T-helper 2 cell (primary cell): ENCODE data around the gene GBGT1.

Experiments used
- DNase-seq, 5 experiments: peaks; one replicate each; pipeline versions ENCODE4 v3.0.0 to v3.0.0-alpha.2; 2012 to 2022

GBGT1 gene

DNA sequence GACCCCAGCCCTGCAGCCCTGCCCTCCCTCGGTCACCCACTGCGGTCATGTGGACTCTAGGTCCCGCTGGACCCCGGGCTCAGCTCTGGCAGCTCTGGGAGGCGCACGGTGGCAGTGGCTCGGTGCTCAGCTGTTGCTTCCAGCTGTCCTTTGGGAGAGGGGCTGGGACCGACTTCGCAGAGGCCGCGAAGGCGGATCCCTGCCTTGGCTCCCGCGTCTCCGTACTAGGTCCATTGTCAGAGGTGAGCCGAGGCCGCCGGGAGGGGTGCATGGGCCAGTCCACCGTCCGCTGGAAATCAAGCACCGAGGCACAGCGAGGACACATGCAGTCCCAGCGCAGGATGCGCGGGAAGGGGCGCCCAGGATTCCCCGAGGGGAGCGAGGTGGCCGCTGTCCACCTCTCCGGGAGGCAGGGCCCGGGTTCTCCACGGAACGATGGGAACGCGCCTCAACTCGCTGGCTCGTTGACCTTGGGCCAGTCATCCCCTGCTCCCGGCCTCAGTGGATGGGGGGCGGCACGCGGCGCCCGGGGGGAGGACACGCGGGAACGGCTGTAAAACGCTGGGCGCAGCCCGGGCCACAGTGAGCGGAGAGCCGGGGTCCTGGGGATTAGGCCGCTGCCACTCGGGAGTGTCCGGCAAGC, 732 bp downstream of the GBGT1 start:
- no peak for DNase-seq

DNA sequence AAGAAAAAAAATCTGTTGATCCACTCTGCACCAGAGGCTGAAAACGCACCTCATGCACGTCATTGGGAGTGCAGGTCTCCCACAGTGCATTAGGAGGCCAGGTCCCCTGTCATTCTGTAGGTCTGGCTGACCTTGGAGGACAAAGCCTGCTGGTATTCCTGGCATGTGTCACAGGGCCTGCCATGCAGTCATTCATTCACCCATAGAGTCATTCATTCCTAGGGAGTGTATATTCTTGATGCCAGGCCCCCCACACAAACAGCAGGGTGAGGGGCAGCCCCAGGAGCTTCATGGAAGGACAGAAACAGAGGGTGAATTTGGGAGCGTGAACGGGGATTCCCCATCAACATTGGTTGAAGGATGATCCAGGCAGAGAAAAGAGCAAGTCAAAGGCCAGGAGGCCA, 2.2 kb downstream of the GBGT1 start:
- DNase-seq = no peak

DNA sequence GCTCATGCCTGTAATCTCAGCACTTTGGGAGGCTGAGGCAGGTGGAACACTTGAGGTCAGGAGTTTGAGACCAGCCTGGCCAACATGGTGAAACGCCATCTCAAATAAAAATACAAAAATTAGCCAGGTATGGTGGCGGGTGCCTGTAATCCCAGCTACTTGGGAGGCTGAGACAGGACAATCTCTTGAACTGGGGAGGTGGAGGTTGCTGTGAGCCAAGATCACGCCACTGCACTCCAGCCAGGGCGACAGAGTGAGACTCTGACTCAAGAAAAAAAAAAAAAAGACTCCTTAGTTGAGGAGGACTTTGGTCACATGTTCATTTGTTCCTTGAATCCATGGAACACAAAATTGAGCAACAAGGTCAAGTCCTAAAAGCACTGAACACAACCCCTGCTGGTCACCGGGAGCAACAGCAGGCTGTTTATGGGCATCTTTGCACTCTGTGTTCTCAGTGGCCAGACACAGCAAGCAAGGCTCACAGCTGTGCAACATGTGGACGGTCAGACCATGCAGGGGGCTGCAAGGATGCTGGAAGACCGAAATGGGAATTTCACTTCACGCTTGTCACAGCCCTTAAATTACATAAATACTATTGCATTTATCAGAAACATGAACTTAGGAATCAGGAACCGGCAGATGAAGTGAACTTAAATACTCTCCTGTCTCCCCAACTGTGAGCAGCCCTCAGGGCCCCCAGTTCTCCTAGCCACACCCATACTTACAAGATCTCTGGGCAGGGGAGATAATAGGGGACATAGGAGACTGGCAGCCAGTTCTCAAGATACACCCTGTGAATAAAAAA, 2.8 kb downstream of the GBGT1 start:
- peak in 1 of 5 experiments; percentile 50 for DNase-seq

DNA sequence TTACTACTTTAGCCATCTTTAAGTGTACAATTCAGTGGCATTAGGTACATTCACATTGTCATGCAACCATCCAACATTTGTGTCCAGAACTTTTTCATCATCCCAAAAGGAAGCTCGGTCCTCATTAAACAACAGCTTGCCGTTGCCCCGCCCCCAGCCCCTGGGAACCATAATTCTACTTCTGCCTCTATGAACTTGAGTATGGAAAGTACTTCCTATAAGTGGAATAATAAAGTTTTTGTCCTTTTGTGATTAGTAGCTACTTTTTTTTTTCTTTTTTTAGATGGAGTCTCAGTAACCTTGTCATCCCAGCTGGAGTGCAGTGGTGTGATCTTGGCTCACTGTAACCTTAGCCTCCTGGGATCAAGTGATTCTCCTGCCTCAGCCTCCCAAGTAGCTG, 5.0 kb downstream of the GBGT1 start:
- DNase-seq = no peak

DNA sequence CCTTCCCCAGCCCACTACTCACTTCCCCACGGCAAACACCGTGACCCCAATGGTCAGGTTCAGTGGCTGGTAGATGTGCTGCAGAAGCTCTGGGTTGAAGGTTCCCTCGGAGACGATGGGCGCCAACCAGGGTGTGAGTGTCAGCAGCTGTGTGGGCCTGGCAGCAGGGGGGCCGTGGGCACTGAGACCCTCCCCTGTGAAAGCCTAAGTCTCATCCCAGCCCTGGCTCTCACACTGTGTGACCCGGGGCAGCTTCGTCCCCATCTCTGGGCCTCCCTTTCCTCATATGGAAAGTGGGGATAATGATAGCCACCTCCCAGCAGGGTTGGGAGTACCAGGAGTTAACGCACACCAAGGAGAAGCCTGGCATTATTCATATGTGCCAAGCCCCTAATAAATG, 8.6 kb downstream of the GBGT1 start:
- DNase-seq = no peak

DNA sequence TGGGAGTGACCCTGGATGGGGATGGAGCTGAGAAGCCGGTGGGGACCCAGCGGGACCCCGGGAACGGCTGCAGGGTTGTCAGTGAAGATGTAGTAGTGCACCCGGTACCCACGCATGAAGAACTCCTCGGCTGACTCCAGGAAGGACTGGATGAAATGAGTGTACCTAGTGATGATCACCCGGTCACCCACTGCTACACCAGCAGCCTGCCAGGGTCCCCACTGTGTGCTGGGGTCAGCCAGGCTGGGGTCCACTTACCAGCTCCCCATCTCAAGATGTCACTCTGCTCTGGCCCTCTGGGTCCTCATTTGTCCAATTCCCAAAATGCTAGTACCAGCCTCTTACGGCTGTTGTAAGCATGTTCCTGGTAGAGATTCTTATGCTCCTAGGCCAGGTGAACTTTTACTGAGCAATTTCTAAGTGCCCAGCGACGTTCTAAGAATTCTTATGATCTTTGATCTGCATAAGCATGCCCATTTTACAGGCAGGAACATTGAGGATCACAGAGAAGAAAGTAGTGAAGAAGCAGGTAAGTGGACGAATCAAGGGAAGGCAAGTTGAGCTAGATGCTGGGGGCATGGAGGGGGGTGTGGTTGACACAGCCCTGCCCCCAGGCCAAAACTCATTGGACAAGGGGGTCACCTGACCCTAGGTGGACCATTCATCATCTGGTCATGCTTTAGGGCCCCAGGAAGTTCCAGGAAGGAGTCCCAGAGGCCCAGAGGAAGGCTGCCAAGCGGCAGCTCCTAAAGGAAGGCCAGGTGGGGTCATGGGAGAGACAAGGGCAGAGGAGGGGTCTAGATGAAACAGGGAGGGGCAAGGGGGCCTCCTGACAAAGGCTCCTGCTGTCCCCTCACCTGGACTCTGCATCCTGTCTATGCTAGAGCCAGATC, 9.4 kb downstream of the GBGT1 start:
- DNase-seq = no peak

DNA sequence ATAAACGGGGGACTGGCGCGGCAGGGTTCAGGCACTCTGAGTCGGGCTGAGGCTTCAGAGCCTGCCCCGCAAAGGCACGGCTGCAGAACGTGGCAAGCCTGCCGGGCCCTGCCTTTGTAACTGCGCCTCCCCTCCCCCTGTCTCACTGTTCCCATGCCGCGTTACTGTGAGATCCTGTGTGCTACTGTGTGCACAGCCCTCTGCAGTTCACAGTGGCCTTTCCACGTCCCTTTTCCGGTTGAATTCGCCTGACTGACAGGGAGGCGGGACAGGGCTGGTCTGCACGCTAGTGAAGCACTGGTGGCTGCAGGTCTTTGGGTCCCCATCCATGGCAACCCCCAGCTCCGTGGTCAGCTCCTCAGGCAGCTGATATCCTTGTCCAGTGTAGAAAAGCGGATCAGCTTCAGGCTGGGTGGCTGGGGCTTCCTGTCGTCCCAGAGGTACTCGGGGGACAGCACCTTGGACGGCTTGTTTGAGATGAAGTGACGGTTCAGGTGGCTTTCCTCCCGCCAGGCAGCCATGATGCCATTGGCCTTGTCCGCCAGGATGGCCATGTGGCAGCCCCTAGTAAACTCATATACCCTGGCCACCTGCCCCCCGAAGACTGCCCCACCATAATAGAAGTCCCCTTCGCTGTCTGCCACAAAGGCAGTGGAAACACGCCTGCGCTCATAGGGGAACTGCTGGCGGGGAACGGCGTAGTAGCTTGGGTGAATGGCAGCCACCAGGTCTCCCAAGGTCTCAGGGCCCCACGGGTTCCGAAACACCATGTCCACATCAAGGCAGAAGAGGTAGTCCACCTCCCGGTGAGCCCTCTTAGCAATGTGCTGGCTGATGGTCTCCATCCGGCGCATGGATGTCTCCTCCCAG, 10.3 kb downstream of the GBGT1 start:
- no peak for DNase-seq

DNA sequence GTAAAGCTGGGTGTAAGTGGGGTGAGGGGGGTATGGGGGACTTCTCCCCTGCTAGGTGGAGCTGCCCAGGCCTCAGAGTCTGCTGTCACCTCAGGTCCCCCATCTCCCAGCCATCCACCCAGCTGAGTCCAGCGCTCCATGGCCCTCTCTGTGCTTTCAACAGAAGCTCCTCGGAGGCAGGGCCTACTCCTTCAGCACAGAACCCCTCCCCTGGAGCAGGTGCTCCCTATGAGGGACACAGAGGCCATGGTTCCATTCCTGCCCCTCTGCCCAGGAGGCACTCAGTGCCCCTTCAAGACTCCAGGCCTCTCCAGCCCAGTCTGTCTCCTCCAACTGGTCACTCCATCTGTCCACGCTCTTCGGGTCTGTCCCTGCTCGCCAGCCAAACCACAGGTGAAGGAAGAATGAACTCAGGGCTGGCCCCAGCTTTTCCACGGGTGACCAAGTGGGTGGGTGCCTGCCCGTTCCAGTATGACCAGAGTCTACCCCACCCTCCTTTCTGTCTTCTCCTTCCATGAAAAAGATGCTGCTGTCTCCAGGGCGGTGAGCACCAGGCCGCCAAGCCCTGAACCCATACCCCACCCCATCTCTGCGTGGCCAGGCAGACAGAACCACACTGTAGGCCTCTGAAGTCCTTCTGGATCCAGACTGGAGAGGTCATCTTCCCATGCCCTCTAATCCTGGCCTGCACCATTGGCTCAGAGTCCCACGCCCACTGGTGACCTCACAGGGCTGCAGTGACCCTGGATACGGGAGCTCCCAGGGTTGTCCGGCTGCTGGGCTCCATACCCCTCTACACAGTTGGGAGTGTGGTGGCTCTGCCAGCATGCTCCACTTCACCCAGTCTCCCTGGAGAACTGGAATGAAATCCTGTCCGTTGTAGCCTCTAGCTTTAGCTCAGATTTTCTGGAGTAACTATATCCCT, 11.9 kb downstream of the GBGT1 start:
- DNase-seq = no peak

DNA sequence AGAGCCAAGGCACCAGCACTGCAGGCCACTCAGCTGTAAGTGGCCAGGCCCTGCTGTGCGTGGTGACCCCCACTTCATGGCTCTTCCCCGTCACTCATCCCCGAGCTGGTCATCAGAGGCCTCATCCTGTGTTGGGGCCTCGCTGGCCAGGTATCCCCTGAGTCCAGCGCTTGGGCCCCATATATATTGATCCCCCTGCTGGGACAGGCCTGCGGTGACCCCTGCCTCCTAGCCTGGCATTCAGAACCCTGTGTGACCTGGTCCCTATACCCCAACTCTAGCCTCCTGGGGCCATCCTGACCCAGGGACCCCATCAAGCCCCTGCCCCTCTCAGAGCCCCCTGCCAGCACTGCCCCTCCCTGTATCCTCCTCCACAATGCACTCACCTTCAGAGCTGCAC, 12.7 kb downstream of the GBGT1 start:
- no peak for DNase-seq

DNA sequence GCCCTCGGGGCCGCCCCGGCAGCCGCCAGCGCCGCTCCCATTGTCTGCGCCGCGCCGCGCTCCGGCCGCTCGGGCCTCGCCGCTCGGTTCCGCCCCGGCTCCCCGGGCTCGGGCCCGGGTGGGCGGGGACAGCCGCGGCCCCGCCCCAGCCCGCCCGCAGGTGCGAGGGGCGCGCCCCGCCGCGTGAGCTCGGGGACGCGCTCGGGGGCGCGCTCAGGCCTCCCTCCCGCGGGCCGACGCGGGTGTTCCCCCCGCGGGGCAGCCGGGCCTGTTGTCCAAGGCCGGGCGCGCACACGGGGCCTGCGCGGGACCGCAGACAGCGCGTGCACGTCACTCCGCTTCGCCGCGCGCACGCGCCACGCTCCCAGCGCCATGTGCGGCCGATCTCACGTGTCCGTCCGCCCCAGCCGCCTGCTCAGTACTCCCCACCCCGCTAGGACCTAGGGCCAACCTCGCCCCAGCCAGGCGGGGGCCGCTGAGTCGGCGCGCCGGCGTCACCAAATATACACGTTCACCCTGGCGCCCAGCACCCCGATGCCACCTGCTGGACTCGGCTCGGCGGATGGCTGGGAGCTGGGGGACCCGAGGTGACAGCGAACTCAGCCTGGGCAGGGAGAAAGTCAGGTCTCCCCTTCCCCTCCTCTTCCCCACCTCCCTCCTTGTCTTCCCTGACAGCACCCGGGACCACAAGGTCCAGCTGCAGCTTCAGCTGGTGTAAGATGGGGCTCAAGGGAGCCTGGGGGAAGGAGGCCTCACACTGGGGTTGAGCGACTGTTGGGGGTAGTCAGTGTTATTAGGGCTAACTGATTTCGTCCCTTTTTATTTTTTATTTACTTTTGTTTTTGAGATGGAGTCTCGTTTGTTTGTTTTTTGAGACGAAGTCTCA, 14.3 kb downstream of the GBGT1 start:
- DNase-seq = peak; percentile 56 to 93 (median 75)

DNA sequence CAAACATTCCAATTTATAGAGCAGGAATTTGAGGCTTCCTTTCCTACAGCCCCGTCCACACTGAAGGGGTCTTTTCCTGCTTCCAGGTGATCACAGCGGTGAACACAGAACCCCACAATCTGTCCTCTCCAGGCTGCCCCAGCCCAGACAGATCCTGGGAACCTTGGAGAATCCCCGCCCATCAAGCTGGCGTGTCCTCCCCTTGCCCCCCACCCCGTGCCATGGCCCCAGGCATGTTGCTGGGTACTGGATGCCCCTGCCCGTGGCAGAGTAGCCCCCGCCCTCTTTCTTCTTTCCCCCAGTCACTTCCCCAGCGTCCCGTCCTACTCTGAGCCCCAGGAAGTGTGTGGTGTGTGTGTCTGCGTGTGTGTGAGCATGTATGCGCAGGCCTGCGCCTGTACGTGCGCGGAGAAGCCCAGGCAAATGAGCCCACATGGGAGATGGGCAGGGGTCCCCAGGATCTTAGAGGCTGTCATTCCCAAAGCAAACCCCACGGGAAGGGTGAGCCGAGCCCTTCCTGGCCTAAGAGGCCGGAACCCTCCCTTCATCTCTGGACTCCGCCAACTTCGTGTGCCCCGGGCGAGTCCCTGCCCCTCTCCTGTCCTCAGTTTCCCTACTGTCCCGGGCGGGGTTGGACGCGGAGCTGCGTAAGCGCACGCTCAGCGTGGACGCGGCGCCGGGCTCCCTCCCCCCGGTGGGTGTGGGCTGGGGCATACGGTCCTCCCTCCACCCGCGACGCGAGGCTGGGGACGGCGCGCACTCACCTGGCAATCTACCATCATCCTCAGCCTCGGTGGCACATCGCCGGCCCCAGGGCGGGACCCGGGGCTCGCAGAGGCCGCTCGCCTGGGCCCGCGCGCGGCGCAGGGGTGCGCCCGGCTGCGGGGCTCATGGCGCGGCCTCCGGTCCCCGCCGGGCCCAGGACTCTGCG, 15.2 kb downstream of the GBGT1 start:
- DNase-seq = peak in 3 of 5 experiments; percentile 60 to 80 (median 66)

DNA sequence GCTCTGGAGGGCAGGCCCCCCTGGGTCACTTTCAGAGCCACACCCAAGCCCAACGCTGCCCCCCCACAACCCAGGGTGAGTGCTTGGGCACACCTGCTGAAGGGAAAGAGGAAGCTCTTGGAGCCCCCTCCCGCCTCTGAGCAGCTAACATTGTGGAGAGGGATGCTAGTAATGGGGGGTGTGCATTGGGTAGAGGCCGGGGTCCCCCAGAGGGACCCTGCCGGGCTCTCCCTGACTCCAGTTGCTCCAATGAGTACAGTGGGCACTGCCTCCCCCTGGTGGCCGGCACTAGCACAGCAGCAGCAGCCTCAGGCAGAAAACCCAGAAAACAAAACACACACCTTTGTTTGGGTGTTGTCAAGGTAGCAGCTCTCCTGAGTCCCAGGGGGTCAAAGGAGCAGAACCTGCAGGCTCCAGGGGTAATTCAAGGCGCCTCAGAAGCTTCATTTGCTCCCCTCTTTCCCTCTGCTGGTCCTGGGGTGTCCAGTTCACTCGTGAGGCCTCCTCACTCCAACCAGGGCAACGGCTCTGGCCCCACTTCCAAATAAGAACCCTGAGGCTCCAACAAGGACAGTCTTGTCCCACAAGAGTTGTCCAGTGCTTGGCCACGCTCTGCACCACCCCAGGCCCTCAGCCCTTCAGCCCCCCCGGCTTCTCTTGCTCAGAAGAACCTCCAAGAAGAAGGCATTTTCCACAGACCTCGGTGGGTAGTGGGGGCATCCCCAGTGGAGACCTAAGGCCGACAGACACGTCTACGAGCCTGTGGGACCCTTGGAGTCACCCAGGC, 16.1 kb downstream of the GBGT1 start:
- DNase-seq = peak; percentile 70 to 83 (median 77)

DNA sequence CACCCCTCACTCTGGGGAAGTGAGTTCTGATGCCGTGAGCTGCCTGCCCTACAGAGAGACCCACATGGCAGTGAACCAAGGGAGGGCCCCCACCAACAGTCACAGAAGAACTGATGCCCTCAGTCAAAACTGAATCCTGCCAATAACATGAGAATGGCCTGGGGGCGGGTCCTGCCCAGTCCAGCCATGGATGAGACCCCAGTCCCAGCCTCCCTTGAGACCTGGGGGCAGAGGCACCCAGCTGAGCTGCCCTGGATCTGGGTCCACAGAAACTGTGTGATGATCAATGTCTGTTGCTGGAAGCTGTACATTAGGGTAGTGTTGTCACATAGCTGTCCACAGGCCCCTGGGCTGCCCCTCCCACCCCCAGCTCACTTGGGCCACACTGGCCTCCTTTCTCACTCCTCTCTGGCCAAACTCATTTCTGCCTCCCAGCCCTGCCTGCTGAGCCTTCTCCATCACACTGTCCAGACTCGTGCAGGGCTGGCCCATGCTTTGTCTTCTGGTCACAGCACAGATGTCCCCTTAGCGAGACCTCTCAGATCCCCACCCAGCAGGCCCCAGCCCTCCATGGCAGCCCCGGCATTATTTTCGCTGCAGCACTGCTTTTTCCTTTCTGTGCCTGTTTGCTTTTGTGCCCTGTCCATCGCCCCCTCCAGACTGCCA, 16.8 kb downstream of the GBGT1 start:
- no peak for DNase-seq

DNA sequence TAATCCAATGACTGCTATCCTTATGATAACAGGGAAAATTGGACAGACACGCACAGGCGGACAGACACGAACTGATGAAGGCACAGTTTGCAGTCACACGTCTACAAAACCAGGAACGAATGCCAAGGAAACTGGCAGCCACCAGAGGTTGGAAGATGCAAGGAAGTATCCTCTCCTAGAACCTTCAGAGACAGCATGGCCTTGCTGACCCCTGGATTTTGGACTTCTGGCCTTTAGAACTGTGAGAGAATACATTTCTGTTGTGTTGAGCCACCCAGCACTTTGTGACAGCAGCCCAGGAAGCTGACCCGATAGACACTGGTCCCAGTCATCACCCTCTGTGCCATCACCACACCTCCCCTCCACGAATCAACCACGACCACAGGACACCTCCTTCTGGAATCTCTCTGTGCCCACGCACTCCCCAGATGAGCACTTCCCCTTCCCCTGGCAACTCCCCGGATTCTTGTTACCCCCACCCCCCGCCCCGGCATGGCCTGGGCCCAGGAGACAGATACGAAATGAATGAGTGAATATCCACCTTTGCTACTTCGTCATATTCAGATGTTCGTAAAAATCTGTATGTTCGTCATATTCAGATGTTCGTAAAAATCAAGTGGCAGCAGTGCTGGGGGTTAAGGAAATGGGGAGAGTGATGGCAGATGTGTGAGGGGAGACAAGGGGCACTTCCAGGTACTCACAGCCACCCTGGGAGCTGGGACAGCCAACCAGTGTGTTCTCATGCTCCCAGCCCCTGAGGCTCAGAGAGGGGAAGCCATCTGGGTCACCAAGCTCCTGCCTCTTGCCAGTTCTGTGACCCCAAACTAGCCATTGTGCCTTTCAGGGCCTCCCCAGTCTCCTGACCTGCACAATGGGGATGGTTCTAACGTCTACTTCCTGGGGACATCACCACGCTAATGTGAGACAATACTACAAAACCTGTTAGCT, 18.5 kb downstream of the GBGT1 start:
- DNase-seq = no peak

DNA sequence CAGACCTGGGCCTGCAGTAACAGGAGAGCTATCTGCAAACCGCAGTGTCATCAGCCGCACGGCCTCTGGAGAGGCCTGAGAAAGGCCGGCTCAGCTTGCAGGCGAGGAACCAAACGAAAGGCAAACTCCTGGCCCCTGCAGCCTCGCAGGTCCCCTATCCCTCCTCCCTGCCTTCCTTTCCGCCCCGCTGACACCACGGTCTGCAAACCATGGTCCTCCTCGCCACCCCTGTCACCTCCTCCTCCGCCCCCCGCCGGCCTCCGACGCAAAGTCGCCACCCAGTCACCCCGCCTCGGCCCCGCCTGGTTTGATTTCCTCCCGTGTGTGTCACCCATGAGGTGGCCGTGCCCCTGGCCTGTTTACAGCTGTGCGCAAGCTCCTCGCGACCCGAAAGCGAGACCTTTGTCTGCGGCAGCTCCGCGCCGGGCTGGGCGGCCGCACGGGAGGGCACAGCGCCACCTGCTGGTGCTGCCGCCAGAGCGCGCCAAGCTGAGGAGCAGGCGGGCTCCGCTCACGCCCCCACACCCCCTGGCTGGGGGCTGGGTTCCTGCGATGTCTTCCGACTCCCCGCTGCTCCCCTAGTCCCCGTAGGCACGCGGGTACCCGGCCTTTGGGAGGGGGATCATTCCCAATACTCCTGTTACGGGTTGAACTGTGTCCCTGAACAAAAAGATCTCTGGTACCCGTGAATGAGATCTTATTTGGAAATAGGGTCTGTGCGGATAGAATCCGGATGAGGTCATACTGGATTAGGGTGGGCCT, 19.4 kb downstream of the GBGT1 start:
- DNase-seq = peak; percentile 78 to 98 (median 88)
